ENCODE measurements around the gene TMCO4. TPM values are rescaled to one million over a fixed set of nuclear protein-coding genes. Genes with fewer than 3 reads are reported as not detected.
"Not testable (repeated sequence)": the region's sequence is repeated elsewhere in the genome, so short reads cannot be mapped to it uniquely, and the experiment has no call there.

TMCO4 gene
- total RNA-seq, 1 experiment from 2014 or later, result 7.2 TPM

GRCh38 chr1:19637606-19638005, 162.1 kb downstream of the TMCO4 start:
- Mint-ChIP-seq H3K4me1 (peaks cover 14% of the 10 kb centered on the region), H3K36me3 (no peaks in the 10 kb centered on the region), H3K27me3 (ENCODE audit: low read depth) (peaks cover 22% of the 10 kb centered on the region), H3K9me3 (no peaks in the 10 kb centered on the region), H3K4me3 (no peak overlapping the region), H3K27ac (no peak overlapping the region)
- POLR2A ChIA-PET, result no interaction called here
- no peak for ATAC-seq
- no peak for DNase-seq (ENCODE audit: low spot score)
- TF ChIP-seq RORB (CRISPR knock-in tag; IDR thresholded peaks at IDR 0.05) (no peak), FOXP4 (CRISPR knock-in tag; IDR thresholded peaks at IDR 0.05) (no peak), ZSCAN18 (CRISPR knock-in tag; IDR thresholded peaks at IDR 0.05) (no peak), PREB (CRISPR knock-in tag; IDR thresholded peaks at IDR 0.05; ENCODE audit: borderline replicate concordance) (no peak), ZNF425 (CRISPR knock-in tag; conservative IDR thresholded peaks at IDR 0.05) (no peak), IRF1 (CRISPR knock-in tag; IDR thresholded peaks at IDR 0.05) (no peak), OVOL2 (CRISPR knock-in tag; IDR thresholded peaks at IDR 0.05; ENCODE audit: borderline replicate concordance) (no peak), ZNF232 (CRISPR knock-in tag; IDR thresholded peaks at IDR 0.05) (no peak), ERG (CRISPR knock-in tag; IDR thresholded peaks at IDR 0.05) (no peak), AFF4 (CRISPR knock-in tag; IDR thresholded peaks at IDR 0.05; ENCODE audit: borderline replicate concordance) (no peak), JUN (CRISPR knock-in tag; IDR thresholded peaks at IDR 0.05) (no peak), ZNF317 (CRISPR knock-in tag; IDR thresholded peaks at IDR 0.05; ENCODE audit: borderline replicate concordance, low read depth) (no peak), ZNF219 (CRISPR knock-in tag; IDR thresholded peaks at IDR 0.05; ENCODE audit: borderline replicate concordance) (no peak), E2F1 (CRISPR knock-in tag; IDR thresholded peaks at IDR 0.05) (no peak)
- CTCF ChIA-PET, result interaction anchor here (1.4 kb wide), 1 partner anchor 55 kb away, joined by 6 read pairs; no protein-coding TSS in a partner anchor

- POLR2A ChIA-PET; H3K4me3 Mint-ChIP-seq; H3K9me3 Mint-ChIP-seq; DNase-seq (ENCODE audit: low spot score); H3K27ac Mint-ChIP-seq; H3K36me3 Mint-ChIP-seq; ATAC-seq: not testable (repeated sequence)
- peaks cover 14% of the 10 kb centered on the region for H3K27me3 Mint-ChIP-seq (ENCODE audit: low read depth)
- peaks cover 14% of the 10 kb centered on the region for H3K4me1 Mint-ChIP-seq
- CTCF ChIA-PET, result interaction anchor here (0.7 to 1.4 kb wide), 2 partner anchors 55 to 709 kb away, joined by 5 to 6 read pairs; no protein-coding TSS in a partner anchor
Observed at GRCh38 chr1:19636749-19637148, 163.0 kb downstream of the TMCO4 start.
